Osteoblast (primary cell): ENCODE data around the gene SHMT2. TPM values are rescaled to one million over a fixed set of nuclear protein-coding genes. Genes with fewer than 3 reads are reported as not detected.

ENCODE experiments used
- DNase-seq: peaks from one replicate; pipeline ENCODE4 v3.0.0; 2011; ENCODE audit warnings: low spot score, mixed read lengths; ENCODE audit not compliant: insufficient read length; ENCODE audit errors: missing footprints
- H2AFZ ChIP-seq: 2 replicates; pipeline ENCODE4 v1.6.0; 2011; ENCODE audit warnings: mild to moderate bottlenecking, low read length
- H3K27ac ChIP-seq: 2 replicates; pipeline ENCODE4 v1.5.1; 2011; ENCODE audit warnings: mild to moderate bottlenecking, low read depth, low read length, moderate library complexity
- H3K27me3 ChIP-seq: 2 replicates; pipeline ENCODE4 v1.6.0; 2012; ENCODE audit warnings: mild to moderate bottlenecking, control low read depth, inconsistent platforms, low read length, moderate library complexity; ENCODE audit not compliant: insufficient read depth
- H3K36me3 ChIP-seq: 2 replicates; pipeline ENCODE4 v1.5.1; 2011; ENCODE audit warnings: mild to moderate bottlenecking, low read length, control low read depth, moderate library complexity; ENCODE audit not compliant: insufficient read depth
- H3K4me1 ChIP-seq: 2 replicates; pipeline ENCODE4 v1.5.1; 2011; ENCODE audit warnings: mild to moderate bottlenecking, low read length, control low read depth, moderate library complexity; ENCODE audit not compliant: insufficient read depth
- H3K4me2 ChIP-seq: 2 replicates; pipeline ENCODE4 v1.6.0; 2011; ENCODE audit warnings: mild to moderate bottlenecking, low read length; ENCODE audit not compliant: insufficient read depth
- H3K4me3 ChIP-seq: fragments of 200-600 bp; sonication (generic); 3 replicates; pipeline ENCODE4 v1.5.1; 2012; ENCODE audit warnings: mild to moderate bottlenecking, low read length, inconsistent platforms; ENCODE audit not compliant: insufficient read depth
- H3K79me2 ChIP-seq: 2 replicates; pipeline ENCODE4 v1.6.0; 2012; ENCODE audit warnings: mild to moderate bottlenecking, low read length, control low read depth, inconsistent platforms; ENCODE audit not compliant: insufficient read depth
- H3K9me3 ChIP-seq: 2 replicates; pipeline ENCODE4 v1.5.1; 2011; ENCODE audit warnings: low read depth, low read length, control low read depth
- H4K20me1 ChIP-seq: 2 replicates; pipeline ENCODE4 v1.6.0; 2012; ENCODE audit warnings: mild to moderate bottlenecking, low read length, control low read depth; ENCODE audit not compliant: insufficient read depth
- CTCF ChIP-seq: IDR thresholded peaks from 2 replicates; pipeline ENCODE4 v1.5.1; 2011; ENCODE audit warnings: mild to moderate bottlenecking, low read depth, low read length, moderate library complexity; ENCODE audit errors: extremely low read depth
- total RNA-seq: library from RNA; depleted of rRNA; stranded (reverse); fragments of >200 nt; gene quantifications from 2 replicates; pipeline ENCODE4 v1.2.3, GENCODE V29; 2012

SHMT2 gene
- total RNA-seq, 1 donor: 408 TPM

- no peaks in the 10 kb centered on the region for H3K36me3 ChIP-seq
- H2AFZ ChIP-seq: no peak overlapping the region
- no peaks in the 10 kb centered on the region for H3K79me2 ChIP-seq
- H3K27me3 ChIP-seq: peaks cover 13% of the 10 kb centered on the region
- peaks cover 4% of the 10 kb centered on the region for H4K20me1 ChIP-seq
- peaks cover 7% of the 10 kb centered on the region for H3K4me1 ChIP-seq
- TF ChIP-seq CTCF: no peak
- no peak for DNase-seq
- no peak overlapping the region for H3K4me2 ChIP-seq
- H3K4me3 ChIP-seq: no peak overlapping the region
- no peaks in the 10 kb centered on the region for H3K9me3 ChIP-seq
- H3K27ac ChIP-seq: no peak overlapping the region
Measured at GRCh38 chr12:57247041-57247440, 17.5 kb downstream of the SHMT2 start.

GRCh38 chr12:57248934-57249742, 19.6 kb downstream of the SHMT2 start:
- H3K9me3 ChIP-seq: no peaks in the 10 kb centered on the region
- H3K79me2 ChIP-seq: no peaks in the 10 kb centered on the region
- no peak for TF ChIP-seq CTCF
- no peak overlapping the region for H2AFZ ChIP-seq
- no peak overlapping the region for H3K4me3 ChIP-seq
- DNase-seq: no peak
- H3K4me2 ChIP-seq: no peak overlapping the region
- H3K4me1 ChIP-seq: no peaks in the 10 kb centered on the region
- H3K27ac ChIP-seq: no peak overlapping the region
- no peaks in the 10 kb centered on the region for H3K36me3 ChIP-seq
- H4K20me1 ChIP-seq: no peaks in the 10 kb centered on the region
- no peaks in the 10 kb centered on the region for H3K27me3 ChIP-seq

GRCh38 chr12:57250541-57250940, 21.0 kb downstream of the SHMT2 start:
- DNase-seq: no peak
- Histone ChIP-seq H3K27ac (no peak overlapping the region), H3K36me3 (no peaks in the 10 kb centered on the region), H2AFZ (no peak overlapping the region), H3K4me1 (no peaks in the 10 kb centered on the region), H3K4me2 (no peak overlapping the region), H3K4me3 (no peak overlapping the region), H3K27me3 (no peaks in the 10 kb centered on the region), H4K20me1 (no peaks in the 10 kb centered on the region), H3K9me3 (no peaks in the 10 kb centered on the region), H3K79me2 (no peaks in the 10 kb centered on the region)
- no peak for TF ChIP-seq CTCF

- no peaks in the 10 kb centered on the region for H3K4me1 ChIP-seq
- peak; percentile 62 for DNase-seq
- no peaks in the 10 kb centered on the region for H3K27me3 ChIP-seq
- TF ChIP-seq CTCF: no peak
- no peak within 1 kb of the TSS for H3K4me3 ChIP-seq
- H3K79me2 ChIP-seq: no peaks in the 10 kb centered on the region
- H3K4me2 ChIP-seq: no peak within 1 kb of the TSS
- no peak within 1 kb of the TSS for H2AFZ ChIP-seq
- no peaks in the 10 kb centered on the region for H4K20me1 ChIP-seq
- no peaks in the 10 kb centered on the region for H3K9me3 ChIP-seq
- H3K27ac ChIP-seq: no peak within 1 kb of the TSS
- peaks cover 4% of the 10 kb centered on the region for H3K36me3 ChIP-seq
Measured at GRCh38 chr12:57250956-57251355, 21.4 kb downstream of the SHMT2 start, which contains the start of gene STAC3. Gene STAC3 (minus strand): TSS chr12:57251187. CDS start chr12:57249636, 1,551 bp downstream.
